ENCODE data around the gene ZNF362. TPM values are rescaled to one million over a fixed set of nuclear protein-coding genes. Genes with fewer than 3 reads are reported as not detected.

The ZNF362 gene
- total and polyA plus RNA-seq, 2 experiments from 2014 or later, result 11.0 to 12.9 TPM

GRCh38 chr1:33271666-33272505 lies 15.6 kb downstream of the ZNF362 start:
- no peak for ATAC-seq
- H3K79me2 ChIP-seq (replicated peaks; ENCODE audit: insufficient read depth), result peaks cover 15% of the 10 kb centered on the region; the same call in 1 of the 2 replicates
- H3K4me3 Mint-ChIP-seq, result no peak overlapping the region
- H3F3A ChIP-seq (replicated peaks; ENCODE audit: low read depth), result no peaks in the 10 kb centered on the region
- H3K27ac Mint-ChIP-seq, result no peak overlapping the region
- H3K4me2 ChIP-seq, result no peak overlapping the region
- H3K27ac ChIP-seq (ENCODE audit: low read depth), result no peak overlapping the region
- H2AFZ ChIP-seq, result no peak overlapping the region
- H3K27me3 Mint-ChIP-seq (ENCODE audit: insufficient read depth, low read depth, poor library complexity), result peaks cover 9% of the 10 kb centered on the region
- no peak overlapping the region for H3K4me3 ChIP-seq
- H3K36me3 ChIP-seq (ENCODE audit: insufficient read depth), result no peaks in the 10 kb centered on the region
- no peak for TF ChIP-seq CREB1 (CRISPR knock-in tag; IDR thresholded peaks at IDR 0.05; ENCODE audit: low read depth)
- TF ChIP-seq REST (IDR thresholded peaks at IDR 0.05; ENCODE audit: unreplicated experiment), result no peak
- TF ChIP-seq NANOG (IDR thresholded peaks at IDR 0.05; ENCODE audit: borderline replicate concordance), result no peak
- no peak for TF ChIP-seq EZH2phosphoT487 (IDR thresholded peaks at IDR 0.05; ENCODE audit: unreplicated experiment)
- no peak for TF ChIP-seq ETS1 (IDR thresholded peaks at IDR 0.05)
- H3K4me1 Mint-ChIP-seq, result peaks cover 53% of the 10 kb centered on the region
- no peak for DNase-seq (ENCODE audit: low spot score)
- peaks cover 9% of the 10 kb centered on the region for H4K20me1 ChIP-seq (replicated peaks; ENCODE audit: insufficient read depth)
- H3K9me2 ChIP-seq (ENCODE audit: insufficient read depth), result no peaks in the 10 kb centered on the region
- H3K36me3 Mint-ChIP-seq (ENCODE audit: low read depth), result peaks cover 14% of the 10 kb centered on the region
- no peaks in the 10 kb centered on the region for H3K9me3 Mint-ChIP-seq
- H3K4me1 ChIP-seq (ENCODE audit: insufficient read depth), result peaks cover 10% of the 10 kb centered on the region
- no peaks in the 10 kb centered on the region for H3K27me3 ChIP-seq (ENCODE audit: insufficient read depth)

GRCh38 chr1:33272509-33272908 lies 16.2 kb downstream of the ZNF362 start:
- Histone ChIP-seq H2AFZ (no peak overlapping the region), H3K4me2 (no peak overlapping the region), H3K27ac (ENCODE audit: low read depth) (no peak overlapping the region), H3K4me3 (no peak overlapping the region), H3K27me3 (ENCODE audit: insufficient read depth) (no peaks in the 10 kb centered on the region), H4K20me1 (replicated peaks; ENCODE audit: insufficient read depth) (peaks cover 7% of the 10 kb centered on the region), H3K9me2 (ENCODE audit: insufficient read depth) (no peaks in the 10 kb centered on the region), H3K79me2 (replicated peaks; ENCODE audit: insufficient read depth) (0 out of 2 replicates have a peak, but pooled peaks cover 9% of the 10 kb centered on the region), H3F3A (replicated peaks; ENCODE audit: low read depth) (no peaks in the 10 kb centered on the region), H3K4me1 (ENCODE audit: insufficient read depth) (peaks cover 10% of the 10 kb centered on the region), H3K36me3 (ENCODE audit: insufficient read depth) (no peaks in the 10 kb centered on the region)
- Mint-ChIP-seq H3K36me3 (ENCODE audit: low read depth) (peaks cover 15% of the 10 kb centered on the region), H3K27me3 (ENCODE audit: insufficient read depth, low read depth, poor library complexity) (peaks cover 11% of the 10 kb centered on the region), H3K4me3 (no peak overlapping the region; the same call in 2 of the 3 replicates), H3K27ac (no peak overlapping the region; the same call in 1 of the 2 replicates), H3K9me3 (no peaks in the 10 kb centered on the region), H3K4me1 (peaks cover 53% of the 10 kb centered on the region)
- no peak for ATAC-seq
- no peak for DNase-seq (ENCODE audit: low spot score)
- no peak for TF ChIP-seq JUNB (IDR thresholded peaks at IDR 0.05; ENCODE audit: unreplicated experiment)
- TF ChIP-seq STAT1 (IDR thresholded peaks at IDR 0.05; ENCODE audit: unreplicated experiment), result no peak
- no peak for TF ChIP-seq REST (IDR thresholded peaks at IDR 0.05; ENCODE audit: unreplicated experiment)
- no peak for TF ChIP-seq POLR2AphosphoS5 (IDR thresholded peaks at IDR 0.05; ENCODE audit: low read depth)
- no peak for TF ChIP-seq ZNF114 (CRISPR knock-in tag; IDR thresholded peaks at IDR 0.05)
- no peak for TF ChIP-seq NANOG (IDR thresholded peaks at IDR 0.05; ENCODE audit: borderline replicate concordance)
- no peak for TF ChIP-seq EZH2 (IDR thresholded peaks at IDR 0.05; ENCODE audit: low read depth, unreplicated experiment)
